MV-4-11 (cell line): Measurements from ENCODE around the gene ALOXE3.

Source experiments
- DNase-seq: peaks from one replicate; lab custom pipeline; 2025; lab: John Stamatoyannopoulos, UW

The ALOXE3 gene

DNA sequence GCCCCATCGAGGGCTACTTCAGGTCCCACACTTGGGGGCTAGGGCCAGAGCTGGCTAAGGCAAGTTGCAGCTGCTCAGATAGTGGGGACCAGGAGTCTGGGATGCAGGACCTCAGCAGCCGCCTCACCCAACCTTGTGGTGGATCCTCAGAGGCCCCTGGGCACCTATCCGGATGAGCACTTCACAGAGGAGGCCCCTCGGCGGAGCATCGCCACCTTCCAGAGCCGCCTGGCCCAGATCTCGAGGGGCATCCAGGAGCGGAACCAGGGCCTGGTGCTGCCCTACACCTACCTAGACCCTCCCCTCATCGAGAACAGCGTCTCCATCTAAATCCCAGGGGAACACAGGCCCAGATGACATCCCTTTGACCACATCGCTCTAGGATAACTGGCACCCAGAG is 70.1 kb downstream of the ALOXE3 start:
- DNase-seq, result no peak

DNA sequence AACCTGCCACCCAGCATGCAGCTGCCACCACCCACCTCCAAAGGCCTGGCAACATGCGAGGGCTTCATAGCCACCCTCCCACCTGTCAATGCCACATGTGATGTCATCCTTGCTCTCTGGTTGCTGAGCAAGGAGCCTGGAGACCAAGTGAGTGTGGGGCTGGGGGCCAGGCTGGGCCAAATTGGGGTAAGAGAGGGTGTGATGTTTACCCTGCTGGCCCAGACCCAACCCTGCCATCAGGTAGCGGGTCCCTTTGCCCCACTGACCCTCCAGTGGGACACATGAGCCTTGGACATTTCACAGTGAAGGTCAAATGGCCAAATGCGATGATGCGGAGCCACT is 70.6 kb downstream of the ALOXE3 start:
- DNase-seq, result no peak

DNA sequence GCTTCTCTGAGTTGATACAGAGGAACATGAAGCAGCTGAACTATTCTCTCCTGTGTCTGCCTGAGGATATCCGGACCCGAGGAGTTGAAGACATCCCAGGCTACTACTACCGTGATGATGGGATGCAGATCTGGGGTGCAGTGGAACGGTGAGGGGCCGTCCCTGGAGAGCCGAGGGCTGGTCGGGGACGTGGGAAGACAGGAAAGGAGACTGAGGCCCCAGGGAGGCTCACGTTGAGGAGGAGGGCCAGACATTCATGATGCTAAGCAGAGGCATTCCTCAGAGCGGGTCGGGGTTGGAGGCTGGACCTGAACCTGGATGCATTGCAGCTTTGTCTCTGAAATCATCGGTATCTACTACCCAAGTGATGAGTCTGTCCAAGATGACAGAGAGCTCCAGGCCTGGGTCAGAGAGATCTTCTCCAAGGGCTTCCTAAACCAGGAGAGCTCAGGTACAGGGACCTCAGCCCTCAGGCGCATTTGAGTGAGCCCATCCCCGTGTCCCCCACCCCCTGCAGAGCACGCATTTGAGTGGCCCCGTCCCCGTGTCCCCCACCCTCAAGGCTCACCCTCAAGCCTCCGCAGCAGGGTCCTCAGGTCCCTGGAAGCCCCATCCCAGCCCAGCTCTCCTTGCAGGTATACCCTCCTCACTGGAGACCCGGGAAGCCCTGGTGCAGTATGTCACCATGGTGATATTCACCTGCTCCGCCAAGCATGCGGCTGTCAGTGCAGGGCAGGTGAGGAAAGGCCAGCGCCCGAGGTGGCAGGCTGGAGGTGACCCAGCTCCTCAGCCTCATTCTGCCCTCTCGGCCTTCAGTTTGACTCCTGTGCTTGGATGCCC is 71.2 kb downstream of the ALOXE3 start:
- no peak for DNase-seq

DNA sequence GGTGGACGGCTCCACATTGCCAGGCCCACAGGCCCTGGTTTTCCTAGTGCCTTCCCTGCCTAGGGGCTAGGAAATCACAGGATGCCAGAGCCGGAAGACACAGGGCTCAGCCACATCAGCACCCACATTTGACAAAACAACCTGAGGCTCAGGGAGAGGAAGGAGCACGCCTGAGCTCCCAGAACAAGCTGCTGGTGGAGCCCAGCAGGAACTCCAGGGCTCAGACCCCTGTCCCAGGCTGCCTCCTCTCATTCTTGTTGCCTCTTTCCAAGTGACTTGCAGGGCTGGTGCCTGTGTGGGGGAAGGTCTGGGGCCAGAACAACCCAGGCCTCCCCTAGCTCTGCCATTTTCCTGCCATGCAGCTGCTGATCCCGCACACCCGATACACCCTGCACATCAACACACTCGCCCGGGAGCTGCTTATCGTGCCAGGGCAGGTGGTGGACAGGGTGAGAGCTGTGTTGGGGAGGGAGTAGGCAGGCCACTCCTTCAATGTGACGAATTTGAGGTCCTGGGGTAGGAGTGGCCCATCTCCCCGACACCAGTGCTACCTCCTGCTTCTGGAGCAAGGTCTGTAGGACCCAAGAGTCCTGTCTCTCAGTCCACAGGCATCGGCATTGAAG is 71.9 kb downstream of the ALOXE3 start:
- no peak for DNase-seq
